HepG2 (cell line): ENCODE results near the gene P3H4. TPM values are rescaled to one million over a fixed set of nuclear protein-coding genes. Genes with fewer than 3 reads are reported as not detected.

Experiments used
- ARID2 ChIP-seq: sonication (generic); formaldehyde crosslinking; IDR thresholded peaks from 2 replicates; pipeline ENCODE4 v1.8.1; 2022; ENCODE audit warnings: mild to moderate bottlenecking, missing genetic modification reagents, borderline replicate concordance
- ATAD3A ChIP-seq: sonication (generic); formaldehyde crosslinking; IDR thresholded peaks from 2 replicates; pipeline ENCODE4 v1.4.0; 2020; ENCODE audit warnings: missing genetic modification reagents
- CTCF ChIP-seq: sonication (generic); formaldehyde crosslinking; IDR thresholded peaks from 2 replicates; pipeline ENCODE4 v1.5.0; 2020; ENCODE audit warnings: mild to moderate bottlenecking, missing genetic modification reagents, moderate library complexity
- FOXK2 ChIP-seq: fragments of 450-650 bp; IDR thresholded peaks from 2 replicates; pipeline ENCODE4 v1.6.1; 2016
- HMGA1 ChIP-seq: sonication (generic); formaldehyde crosslinking; conservative IDR thresholded peaks from 2 replicates; pipeline ENCODE4 v1.4.0; 2020; ENCODE audit warnings: missing genetic modification reagents
- NAIF1 ChIP-seq: sonication (generic); formaldehyde crosslinking; IDR thresholded peaks from 2 replicates; pipeline ENCODE4 v1.5.0; 2020; ENCODE audit warnings: mild to moderate bottlenecking, missing genetic modification reagents, borderline replicate concordance
- NR2C2 ChIP-seq: sonication (generic); formaldehyde crosslinking; IDR thresholded peaks from 2 replicates; pipeline ENCODE4 v1.4.0; 2020; ENCODE audit warnings: missing genetic modification reagents, mild to moderate bottlenecking, moderate library complexity, borderline replicate concordance
- PBX2 ChIP-seq: IDR thresholded peaks from 2 replicates; pipeline ENCODE4 v1.6.1; 2016; ENCODE audit warnings: control low read depth
- PCBP2 ChIP-seq: fragments of 200-400 bp; formaldehyde crosslinking; optimal IDR thresholded peaks from 2 replicates; pipeline ENCODE3; 2018; ENCODE audit warnings: low read length, low read depth; ENCODE audit not compliant: poor library complexity, severe bottlenecking
- PHF5A ChIP-seq: IDR thresholded peaks from one replicate; pipeline ENCODE4 v1.6.1; 2018; ENCODE audit warnings: low read depth, missing genetic modification reagents; ENCODE audit not compliant: unreplicated experiment
- RFX1 ChIP-seq: fragments of 450-650 bp; IDR thresholded peaks from 2 replicates; pipeline ENCODE4 v1.6.1; 2017
- SIN3A ChIP-seq: IDR thresholded peaks from 2 replicates; pipeline ENCODE4 v1.6.1; 2011; ENCODE audit warnings: low read depth, mild to moderate bottlenecking, control low read depth, low read length, borderline replicate concordance
- SKI ChIP-seq: fragments of 450-650 bp; IDR thresholded peaks from one replicate; pipeline ENCODE4 v1.6.1; 2018; ENCODE audit warnings: mild to moderate bottlenecking; ENCODE audit not compliant: partially characterized antibody
- SOX13 ChIP-seq, 3 experiments: fragments of 450-650 bp in 1 of 3; sonication (generic) in 1 of 3; formaldehyde crosslinking in 1 of 3; IDR thresholded peaks in 2 of 3; conservative IDR thresholded peaks in 1 of 3; 2 replicates each; pipeline versions ENCODE4 v1.5.0 to v1.6.1; 2016 to 2020; ENCODE audit warnings: antibody characterized with exemption in 1 of 3, mild to moderate bottlenecking in 1 of 3, missing compliant biosample characterization in 1 of 3, missing genetic modification reagents in 1 of 3, moderate library complexity in 1 of 3
- TEAD3 ChIP-seq: optimal IDR thresholded peaks from 2 replicates; pipeline ENCODE3; 2016; ENCODE audit warnings: borderline replicate concordance
- TERF1 ChIP-seq: sonication (generic); formaldehyde crosslinking; IDR thresholded peaks from 2 replicates; pipeline ENCODE4 v1.8.0; 2022; ENCODE audit warnings: mild to moderate bottlenecking, missing genetic modification reagents, moderate library complexity
- ZBTB3 ChIP-seq: sonication (generic); formaldehyde crosslinking; IDR thresholded peaks from 2 replicates; pipeline ENCODE4 v1.4.0; 2020; ENCODE audit warnings: low read depth, mild to moderate bottlenecking, moderate library complexity, missing genetic modification reagents, borderline replicate concordance
- ZBTB7A ChIP-seq: sonication (generic); formaldehyde crosslinking; IDR thresholded peaks from 2 replicates; pipeline ENCODE4 v1.8.0; 2022; ENCODE audit warnings: mild to moderate bottlenecking, missing genetic modification reagents
- ZFP36L1 ChIP-seq: sonication (generic); formaldehyde crosslinking; IDR thresholded peaks from 2 replicates; pipeline ENCODE4 v1.8.0; 2022; ENCODE audit warnings: mild to moderate bottlenecking, missing genetic modification reagents, moderate library complexity
- ZNF280D ChIP-seq: sonication (generic); formaldehyde crosslinking; IDR thresholded peaks from 2 replicates; pipeline ENCODE4 v1.5.1; 2020; ENCODE audit warnings: mild to moderate bottlenecking, missing genetic modification reagents
- ZNF704 ChIP-seq: sonication (generic); formaldehyde crosslinking; IDR thresholded peaks from 2 replicates; pipeline ENCODE4 v1.8.1; 2023; ENCODE audit warnings: mild to moderate bottlenecking, inconsistent platforms, moderate library complexity, missing genetic modification reagents, borderline replicate concordance
- ZSCAN21 ChIP-seq: sonication (generic); formaldehyde crosslinking; IDR thresholded peaks from 2 replicates; pipeline ENCODE4 v1.8.0; 2022; ENCODE audit warnings: mild to moderate bottlenecking, missing genetic modification reagents, moderate library complexity, borderline replicate concordance
- polyA plus RNA-seq, 8 experiments: library from polyadenylated mRNA; depleted of rRNA in 3 of 8; stranded (reverse) in 7 of 8; unstranded in 1 of 8; fragments of >200 nt; fragmentation: Illumina TruSeq in 4 of 8; extraction: Trizol in 4 of 8; gene quantifications; 2 replicates each; pipeline versions ENCODE4 v1.2.1 to v1.2.3, GENCODE V29; 2011 to 2016; ENCODE audit warnings: low read depth in 4 of 8, missing spikeins in 1 of 8, mixed read lengths in 1 of 8; ENCODE audit not compliant: insufficient read depth in 1 of 8
- total RNA-seq, 5 experiments: library from RNA; depleted of rRNA; stranded (reverse); fragments of >200 nt; fragmentation: Illumina TruSeq; extraction: Trizol; gene quantifications; 2 replicates each; pipeline ENCODE4 v1.2.3, GENCODE V29; 2016; ENCODE audit warnings: low read depth in 1 of 5

The P3H4 gene
- total and polyA plus RNA-seq, 2 of the 13 experiments (the other 11 are each of a cell fraction or from before 2014, with no cell fraction given), result 37.1 to 50.6 TPM

- TF ChIP-seq ZBTB3 (CRISPR knock-in tag), result peak; percentile 79; the same call in 1 of the 2 replicates
- no peak for TF ChIP-seq FOXK2
- no peak for TF ChIP-seq RFX1
- no peak for TF ChIP-seq PCBP2
- peak; percentile 67 for TF ChIP-seq CTCF
- no peak for TF ChIP-seq TERF1 (CRISPR knock-in tag)
- TF ChIP-seq NR2C2 (CRISPR knock-in tag), result no peak
- no peak for TF ChIP-seq ZFP36L1 (CRISPR knock-in tag)
- TF ChIP-seq HMGA1 (CRISPR knock-in tag), result no peak
- no peak for TF ChIP-seq ZNF704
- TF ChIP-seq SOX13 (IDR thresholded peaks at IDR 0.05), result no peak
- 0 out of 4 replicates have a peak, but pooled peaks of 1 of the 2 experiments have one; percentile 6 for TF ChIP-seq SOX13 (CRISPR knock-in tag; conservative IDR thresholded peaks at IDR 0.05 in 1 of 2, IDR thresholded peaks at IDR 0.05 in 1 of 2)
- no peak for TF ChIP-seq PBX2 (CRISPR knock-in tag)
- no peak for TF ChIP-seq ARID2 (CRISPR knock-in tag)
- TF ChIP-seq ZSCAN21, result no peak
- no peak for TF ChIP-seq ZBTB7A (CRISPR knock-in tag)
- TF ChIP-seq ZNF280D (CRISPR knock-in tag), result no peak
- TF ChIP-seq NAIF1 (CRISPR knock-in tag), result no peak
- TF ChIP-seq TEAD3 (CRISPR knock-in tag), result peak; percentile 40
- peak; percentile 43 for TF ChIP-seq PHF5A (CRISPR knock-in tag)
- no peak for TF ChIP-seq SIN3A
- TF ChIP-seq SKI, result no peak
- no peak for TF ChIP-seq ATAD3A (CRISPR knock-in tag)
Observed at GRCh38 chr17:41773731-41774193, 38.0 kb downstream of the P3H4 start (continued).
